RCC 7860 (cell line): ENCODE results near the gene SBF2.

Experiments
- DNase-seq: peaks from one replicate; pipeline ENCODE4 v3.0.0-alpha.2; 2015; ENCODE audit warnings: low spot score
- FAIRE-seq: peaks from 2 replicates; lab custom pipeline; 2012; peaks lifted over from hg19 to GRCh38; lab: Jason Lieb, UNC

SBF2 gene

GRCh38 chr11:10293423-10294289 is at the start of gene SBF2:
Gene SBF2, minus strand, starts transcription at chr11:10294219. Its CDS starts 150 bp downstream, at chr11:10294069.
- DNase-seq (peak; percentile 70), FAIRE-seq (no peak)

DNA sequence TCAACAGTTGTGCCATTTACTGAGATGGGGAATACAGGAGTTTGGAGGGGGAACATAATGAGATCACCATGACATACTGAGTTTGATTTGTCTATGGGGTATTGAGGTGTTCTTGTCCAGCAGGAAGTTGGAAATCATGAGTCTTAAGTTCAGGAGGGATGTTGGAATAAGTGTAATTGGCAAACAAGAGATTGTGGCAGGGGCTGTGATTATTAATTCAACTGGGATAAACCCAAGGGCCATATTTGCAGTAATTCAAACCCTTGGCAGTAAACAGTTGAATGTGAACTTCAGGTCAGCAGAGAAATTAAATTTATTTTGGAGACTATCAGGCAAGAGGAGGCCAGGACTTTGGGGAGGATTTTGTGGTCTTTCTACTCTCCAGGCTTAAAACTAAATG is 44.3 kb upstream of the SBF2 start:
- DNase-seq, result no peak
- no peak for FAIRE-seq

- no peak for DNase-seq
- no peak for FAIRE-seq
Measured at GRCh38 chr11:10333490-10333889, 39.5 kb upstream of the SBF2 start.

DNA sequence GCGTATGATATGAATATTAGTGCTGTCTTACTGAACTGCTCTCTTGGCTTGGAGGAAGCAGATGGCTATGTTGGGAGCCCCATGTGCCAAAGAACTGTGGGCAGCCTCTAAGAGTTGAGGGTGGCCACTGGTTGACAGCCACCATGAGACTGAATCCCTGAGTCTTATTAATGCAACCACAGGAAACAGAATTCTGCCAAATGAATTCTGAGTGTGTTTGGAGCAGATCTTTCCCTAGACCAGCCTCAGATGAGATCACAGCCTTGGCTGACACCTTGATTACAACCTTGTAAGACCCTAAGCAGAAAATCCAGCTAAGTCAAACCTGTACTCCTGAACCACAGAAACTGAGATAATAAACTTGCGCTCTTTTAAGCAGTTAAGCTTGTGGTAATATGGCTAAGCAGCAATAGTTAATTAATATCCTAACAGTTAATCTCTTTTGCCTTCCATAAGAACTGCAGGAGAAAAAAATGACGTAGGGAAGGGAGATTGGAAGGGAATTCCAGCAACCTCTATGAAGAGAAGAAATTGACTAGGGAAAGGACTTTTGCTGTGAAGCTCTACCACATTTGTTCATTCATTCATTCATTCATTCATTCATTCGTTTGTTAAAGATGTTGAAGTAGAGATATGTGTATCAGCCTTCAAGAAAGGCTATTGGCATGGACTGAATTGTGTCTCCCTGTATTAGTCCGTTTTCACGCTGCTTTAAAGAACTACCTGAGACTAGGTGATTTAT is 37.7 kb upstream of the SBF2 start:
- DNase-seq (no peak), FAIRE-seq (no peak)

DNA sequence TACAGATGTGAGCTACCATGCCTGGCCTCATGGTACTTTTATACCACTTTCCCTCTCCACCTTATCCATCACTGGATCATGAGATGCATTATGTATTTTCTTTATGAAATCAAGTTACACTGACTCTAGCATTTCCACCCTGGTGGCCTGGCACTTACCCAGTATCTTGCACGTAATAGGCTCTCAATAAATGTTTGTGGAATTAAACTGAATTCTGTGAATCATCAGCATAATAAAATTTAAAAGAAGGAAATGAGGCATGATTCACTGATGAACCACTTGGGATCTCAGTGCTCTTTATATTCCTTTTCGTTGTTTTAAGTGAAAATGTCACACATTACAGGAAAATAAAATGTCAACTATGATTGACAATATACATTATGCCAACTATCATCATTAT is 35.9 kb upstream of the SBF2 start:
- peak; percentile 73 for FAIRE-seq
- DNase-seq, result peak; percentile 42

DNA sequence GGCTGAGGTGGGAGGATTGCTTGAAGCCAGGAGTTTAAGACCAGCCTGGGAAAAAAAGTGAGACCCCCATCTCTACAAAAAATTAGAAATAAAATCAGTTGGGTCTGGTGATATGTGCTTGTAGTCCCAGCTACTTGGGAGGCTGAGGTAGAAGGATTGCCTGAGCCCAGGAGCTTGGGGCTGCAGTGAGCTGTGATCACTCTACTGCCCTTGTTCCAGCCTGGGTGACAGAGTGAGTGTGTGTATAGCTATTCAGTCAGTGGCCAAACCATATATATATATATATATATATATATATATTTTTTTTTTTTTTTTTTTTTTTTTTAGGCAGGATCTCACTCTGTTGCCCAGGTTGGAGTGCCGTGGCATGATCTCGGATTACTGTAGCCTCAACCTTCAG is 35.3 kb upstream of the SBF2 start:
- DNase-seq (no peak), FAIRE-seq (no peak)

DNA sequence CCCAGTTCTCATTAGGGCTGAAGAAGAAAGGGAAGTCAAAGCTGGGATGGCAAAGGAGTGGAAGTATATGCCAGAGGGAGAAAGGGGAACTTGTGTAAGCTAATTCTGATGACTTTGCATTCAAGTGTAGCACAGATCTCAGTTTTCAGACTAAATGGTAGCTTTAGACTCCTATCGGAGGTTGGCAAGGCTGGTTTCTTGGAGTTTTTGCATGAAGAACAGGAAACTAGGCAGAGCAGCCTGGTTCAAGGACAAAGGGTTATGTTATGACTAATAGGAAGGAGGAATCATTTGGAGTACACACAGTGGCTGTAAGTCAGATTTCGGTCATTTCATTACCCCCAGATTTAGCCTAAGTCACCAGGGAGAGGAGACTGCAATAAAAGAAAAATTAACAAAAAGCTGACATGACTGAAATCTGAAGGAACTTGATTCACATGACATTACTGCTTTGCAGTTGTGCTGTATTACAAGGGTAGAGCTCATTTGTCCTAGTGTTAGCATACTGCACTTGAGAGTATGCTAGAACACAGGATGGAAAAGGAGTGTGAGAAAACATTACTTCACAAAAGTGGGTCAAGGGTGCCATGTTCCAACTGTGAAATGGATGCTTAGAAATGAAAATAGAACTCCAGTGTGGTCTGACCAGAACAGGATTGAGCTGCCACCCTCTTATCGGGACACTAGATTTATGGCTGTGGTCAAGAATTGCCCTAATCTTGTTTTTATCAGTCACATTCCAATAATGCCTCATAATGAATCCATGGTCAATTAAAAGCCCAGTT is 34.5 kb upstream of the SBF2 start:
- DNase-seq (peak; percentile 49), FAIRE-seq (no peak)

GRCh38 chr11:10327254-10327653 is 33.2 kb upstream of the SBF2 start:
- FAIRE-seq (no peak), DNase-seq (no peak)

DNA sequence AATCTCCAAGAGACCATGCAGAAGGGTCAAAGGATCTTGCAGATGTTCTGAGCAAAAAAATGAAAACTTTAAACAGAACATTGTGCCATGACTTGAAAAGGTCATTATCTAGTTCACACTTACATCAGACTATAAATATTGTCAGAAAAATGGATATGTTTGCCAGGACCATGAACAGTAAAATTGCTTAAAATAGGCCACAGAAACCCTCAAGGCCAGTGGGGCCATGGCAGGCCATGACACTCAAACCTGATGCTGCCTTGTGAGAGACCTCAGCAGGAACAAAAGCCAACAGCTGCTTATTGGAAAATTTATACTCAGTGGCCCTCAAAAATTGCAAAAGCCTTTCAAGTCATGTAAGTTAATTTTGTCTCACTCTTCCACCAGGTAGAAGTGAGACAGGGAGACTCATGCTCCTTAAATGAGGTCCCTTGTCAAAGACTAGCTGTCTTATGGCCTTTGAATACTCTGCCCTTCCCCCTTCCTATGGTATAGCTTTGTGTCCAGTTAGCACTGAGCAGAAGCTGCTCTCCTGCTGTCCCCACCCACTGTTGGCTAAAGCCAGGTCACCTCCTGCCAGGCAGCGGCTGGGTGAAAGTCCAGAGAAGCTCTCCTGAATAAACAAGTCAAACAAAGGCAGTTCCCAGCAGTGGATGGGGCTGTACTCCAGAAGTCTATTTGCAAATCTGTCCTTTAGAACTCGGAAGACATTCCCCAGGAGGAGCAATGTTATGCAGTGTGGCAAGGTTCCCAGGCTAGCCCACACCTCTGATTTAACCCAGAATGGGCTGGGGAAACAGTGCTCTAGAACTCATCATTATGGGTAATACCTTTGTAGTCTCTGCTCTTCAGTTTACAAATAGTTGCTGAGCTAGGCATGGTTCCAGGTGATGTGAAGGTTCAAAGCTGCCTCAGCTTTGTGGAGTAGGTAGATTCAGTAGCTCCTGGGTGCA is 32.3 kb upstream of the SBF2 start:
- FAIRE-seq (no peak), DNase-seq (no peak)

DNA sequence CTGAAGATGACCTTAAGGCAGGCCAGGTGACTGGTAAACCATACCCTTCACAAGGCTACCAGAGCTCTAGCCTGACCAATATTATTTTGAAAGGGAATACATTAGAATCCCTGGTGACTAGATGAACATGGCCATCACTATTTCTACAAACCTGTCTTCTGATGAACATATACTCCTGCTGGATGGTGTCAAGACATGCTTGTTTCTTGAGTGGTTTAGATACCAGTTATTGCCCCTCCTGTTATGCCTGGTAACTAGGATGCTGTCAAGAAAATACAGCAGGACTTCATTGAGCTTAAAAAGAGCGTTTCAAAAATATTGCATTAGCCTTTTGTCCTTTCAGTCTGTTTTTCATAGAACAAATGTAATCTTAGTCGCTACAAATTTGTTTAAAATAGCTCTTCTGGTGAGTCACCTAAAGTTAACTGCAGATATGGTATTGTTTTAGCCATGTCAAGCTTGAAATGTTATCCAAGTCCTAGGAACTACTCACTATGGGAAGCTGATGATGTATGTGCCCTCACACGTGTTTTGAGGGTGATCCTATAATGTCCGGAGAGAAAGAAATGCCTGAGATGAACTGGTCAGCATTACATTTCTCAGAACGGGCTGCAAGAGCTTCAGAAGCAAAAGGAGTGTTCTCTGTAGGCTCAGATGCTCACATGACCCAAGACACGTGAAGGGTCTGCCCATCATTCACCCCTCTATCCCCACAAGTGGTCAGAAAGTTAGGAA is 31.4 kb upstream of the SBF2 start:
- DNase-seq (peak; percentile 37), FAIRE-seq (no peak)

DNA sequence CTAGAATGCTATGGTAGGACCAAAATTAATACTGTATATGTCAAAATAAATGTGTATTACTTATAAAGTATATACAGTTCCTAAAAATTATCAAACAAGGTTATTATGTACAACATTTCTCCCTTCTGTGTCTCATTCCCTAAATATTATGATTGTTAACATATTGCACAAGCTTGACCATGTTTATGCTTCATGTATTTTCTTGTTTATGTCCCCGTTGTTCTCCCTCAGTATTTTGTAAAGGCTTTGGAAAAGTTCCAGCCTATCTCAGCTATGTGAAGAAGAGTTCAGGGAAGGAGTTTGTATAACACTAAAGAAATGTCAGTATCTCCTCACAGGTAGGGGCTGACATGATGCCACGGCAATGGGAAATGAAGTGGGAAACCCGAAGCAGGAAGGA is 30.5 kb upstream of the SBF2 start:
- DNase-seq (no peak), FAIRE-seq (no peak)

- no peak for FAIRE-seq
- peak; percentile 20 for DNase-seq
Measured at GRCh38 chr11:10323793-10324170, 29.8 kb upstream of the SBF2 start.

- peak; percentile 87 for FAIRE-seq
- peak; percentile 65 for DNase-seq
Measured at GRCh38 chr11:10322830-10323792, 29.1 kb upstream of the SBF2 start.

DNA sequence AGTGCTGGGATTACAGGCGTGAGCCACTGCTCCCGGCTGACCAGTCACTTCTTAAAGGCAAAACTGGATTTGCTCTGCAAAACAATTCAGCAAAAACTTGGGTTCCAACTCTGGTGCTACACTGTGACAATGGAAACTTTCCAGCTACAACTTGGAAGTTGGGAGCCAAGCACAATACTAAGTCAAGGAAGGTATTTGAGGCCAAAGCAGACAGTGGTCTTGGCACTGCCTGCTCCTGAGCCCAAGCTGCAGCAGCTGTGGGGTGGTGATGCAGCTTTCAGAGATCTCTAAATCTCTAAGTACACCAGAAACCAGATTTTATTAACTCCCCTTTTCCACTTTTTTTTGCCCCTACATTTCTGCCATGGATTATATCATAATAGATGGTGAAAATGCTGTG is 28.4 kb upstream of the SBF2 start:
- FAIRE-seq (no peak), DNase-seq (no peak)

GRCh38 chr11:10320736-10321465 is 26.9 kb upstream of the SBF2 start:
- FAIRE-seq (no peak), DNase-seq (no peak)

- DNase-seq, result no peak
- FAIRE-seq, result no peak
Measured at GRCh38 chr11:10319702-10320558, 25.9 kb upstream of the SBF2 start.

DNA sequence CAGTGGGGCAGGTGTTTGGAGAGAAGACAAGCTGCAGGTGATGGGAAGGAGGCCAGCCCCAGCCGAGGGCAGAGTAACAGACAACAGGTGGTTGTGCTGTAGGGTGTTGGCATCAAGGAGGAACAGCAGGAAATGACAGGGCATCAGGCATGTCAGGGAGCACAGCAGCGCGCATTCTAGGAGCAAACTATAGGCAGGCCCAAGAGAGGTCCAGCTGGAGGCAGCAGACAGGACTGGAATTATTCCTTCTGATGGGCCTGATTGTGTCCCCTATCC is 24.4 kb upstream of the SBF2 start:
- FAIRE-seq (no peak), DNase-seq (no peak)
